DMS153 treated with DMSO at 0.1 percent for 48 hours (cell line): ENCODE data around the gene GALNT10.
"Not testable (repeated sequence)": the region's sequence is repeated elsewhere in the genome, so short reads cannot be mapped to it uniquely, and the experiment has no call there.

Experiments used
- DNase-seq: peaks from one replicate; lab custom pipeline; 2025; ENCODE audit not compliant: unreplicated experiment; lab: John Stamatoyannopoulos, UW

Gene GALNT10

DNA sequence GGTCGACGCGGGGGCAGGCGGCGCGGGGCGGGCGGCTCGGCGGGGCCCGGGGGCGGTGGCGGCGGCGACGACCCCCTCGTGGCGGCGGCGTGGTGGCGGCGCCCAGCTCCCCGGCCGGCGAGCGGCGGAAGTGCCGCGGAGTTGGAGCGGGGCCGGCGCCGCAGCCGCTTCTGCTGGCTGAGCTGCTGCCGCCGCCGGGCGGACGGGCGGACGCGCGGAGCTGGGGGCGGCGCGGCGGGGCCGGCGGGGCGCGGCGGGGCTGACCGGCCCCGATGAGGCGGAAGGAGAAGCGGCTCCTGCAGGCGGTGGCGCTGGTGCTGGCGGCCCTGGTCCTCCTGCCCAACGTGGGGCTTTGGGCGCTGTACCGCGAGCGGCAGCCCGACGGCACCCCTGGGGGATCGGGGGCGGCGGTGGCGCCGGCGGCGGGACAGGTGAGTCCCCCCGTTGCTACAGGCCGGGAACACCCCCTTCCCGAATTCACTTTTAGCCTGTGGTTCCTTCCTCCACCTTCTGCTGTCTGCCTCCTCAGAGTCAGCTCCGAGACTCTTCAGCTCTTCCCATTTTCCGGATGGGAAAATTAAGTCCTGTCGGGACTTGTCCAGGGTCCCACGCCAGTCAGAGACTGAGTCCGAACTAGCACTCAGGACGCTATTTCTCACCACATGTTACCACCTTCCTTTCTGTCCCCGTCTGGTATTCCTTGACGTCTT lies at the start of gene GALNT10:
GALNT10 (plus strand) TSS at position 139 of the 710 bp plus-strand sequence; CDS start at position 273, 134 bp downstream.
- DNase-seq = no peak

DNA sequence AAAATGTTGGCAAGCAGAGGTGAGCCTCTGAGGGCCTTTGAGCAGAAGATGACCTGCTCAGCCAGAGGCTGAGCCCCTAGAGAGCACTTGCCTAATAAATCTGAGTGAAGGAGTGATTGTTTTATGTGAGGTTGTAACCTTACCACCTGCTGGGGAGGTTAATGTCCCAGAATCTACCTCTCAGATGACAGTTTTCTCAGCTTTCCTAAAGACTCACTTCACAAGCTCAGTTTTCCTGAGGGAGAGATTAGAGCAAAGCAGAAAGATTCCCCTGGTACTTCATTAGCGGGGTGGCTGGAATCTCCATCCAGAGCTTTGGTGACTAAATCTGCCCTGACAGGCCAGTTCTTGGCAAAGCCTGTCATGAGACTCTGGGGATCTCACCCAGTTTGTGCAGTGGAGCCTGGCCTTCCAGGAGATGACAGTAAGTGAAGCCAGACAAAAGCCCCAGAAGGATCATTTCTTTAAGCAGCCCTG lies 48.8 kb upstream of the GALNT10 start:
- DNase-seq = no peak

- no peak for DNase-seq
Measured at GRCh38 chr5:154143211-154143641, 47.3 kb upstream of the GALNT10 start.

- DNase-seq = no peak
Measured at GRCh38 chr5:154145268-154145667, 45.3 kb upstream of the GALNT10 start.

DNA sequence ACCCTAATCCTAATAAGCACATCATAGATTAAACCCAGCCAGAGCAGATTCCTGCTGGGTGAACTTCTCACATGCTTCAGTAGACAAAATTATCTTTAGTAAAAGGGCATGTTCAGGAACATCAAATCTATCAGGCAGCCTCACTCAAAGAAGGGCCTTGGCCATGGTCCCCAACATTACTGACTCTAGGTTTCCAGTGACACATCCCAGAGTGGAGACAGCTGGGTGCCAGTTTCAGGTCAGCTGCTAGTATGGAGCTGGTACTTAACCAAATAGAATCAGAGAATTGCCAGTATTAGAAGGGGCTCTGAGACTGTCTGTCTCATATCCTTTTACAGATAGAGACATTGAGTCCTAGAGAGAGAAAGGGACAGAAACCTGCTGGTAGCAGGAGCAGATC lies 44.1 kb upstream of the GALNT10 start:
- no peak for DNase-seq

DNA sequence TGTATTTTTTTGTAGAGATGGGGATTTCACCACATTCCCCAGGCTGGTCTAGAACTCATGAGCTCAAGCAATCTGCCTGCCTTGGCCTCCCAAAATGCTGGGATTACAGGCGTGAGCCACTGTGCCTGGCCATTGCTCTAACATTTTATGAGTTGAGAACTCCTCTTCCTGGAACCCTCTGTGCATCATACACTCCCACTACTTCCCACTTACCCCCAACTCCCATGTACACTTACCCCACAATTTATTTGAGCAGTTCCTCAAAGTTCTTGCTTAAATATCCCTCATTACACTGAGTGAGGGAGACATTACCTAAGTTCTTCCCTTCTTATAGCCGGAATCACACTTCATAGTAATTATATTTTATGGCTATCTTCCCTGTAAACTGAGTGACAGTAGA lies 42.9 kb upstream of the GALNT10 start:
- DNase-seq = no peak

GRCh38 chr5:154150471-154150870 lies 40.1 kb upstream of the GALNT10 start:
- DNase-seq = not testable (repeated sequence)

- no peak for DNase-seq
Measured at GRCh38 chr5:154157483-154158378, 32.8 kb upstream of the GALNT10 start.

GRCh38 chr5:154158379-154158737 lies 32.2 kb upstream of the GALNT10 start:
- no peak for DNase-seq

GRCh38 chr5:154159343-154159742 lies 31.2 kb upstream of the GALNT10 start:
- DNase-seq = no peak

DNA sequence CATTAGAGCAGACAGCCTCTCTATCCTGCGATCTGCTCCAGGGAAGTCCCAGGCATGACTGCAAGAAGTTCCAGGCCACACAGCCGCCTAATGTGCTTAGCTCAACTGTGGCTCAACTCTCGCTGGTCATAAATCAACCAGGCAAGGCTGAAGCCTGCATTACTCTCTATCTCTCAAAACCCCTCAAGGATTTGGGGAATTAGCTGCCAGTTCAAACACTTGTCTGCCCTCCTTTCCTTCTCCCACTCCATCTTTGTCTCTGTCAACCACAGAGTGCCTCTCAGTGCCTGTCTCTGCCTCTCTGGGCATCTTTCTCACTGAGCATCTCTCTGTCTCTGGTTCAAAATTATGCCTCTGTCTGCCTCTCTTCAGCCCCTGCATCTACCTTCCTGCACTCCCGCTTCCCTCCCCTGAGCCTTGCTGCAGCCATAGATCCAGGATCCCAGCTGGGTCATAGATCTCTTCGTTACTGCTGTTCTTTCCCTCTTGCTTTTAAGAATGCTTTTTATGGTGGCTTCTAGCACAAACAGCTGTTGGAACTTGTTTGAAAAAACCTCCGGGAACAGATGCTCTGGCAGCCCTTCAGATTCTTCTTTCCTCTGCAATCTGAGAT lies 27.9 kb upstream of the GALNT10 start:
- no peak for DNase-seq

- DNase-seq = no peak
Measured at GRCh38 chr5:154163327-154164248, 26.9 kb upstream of the GALNT10 start.

DNA sequence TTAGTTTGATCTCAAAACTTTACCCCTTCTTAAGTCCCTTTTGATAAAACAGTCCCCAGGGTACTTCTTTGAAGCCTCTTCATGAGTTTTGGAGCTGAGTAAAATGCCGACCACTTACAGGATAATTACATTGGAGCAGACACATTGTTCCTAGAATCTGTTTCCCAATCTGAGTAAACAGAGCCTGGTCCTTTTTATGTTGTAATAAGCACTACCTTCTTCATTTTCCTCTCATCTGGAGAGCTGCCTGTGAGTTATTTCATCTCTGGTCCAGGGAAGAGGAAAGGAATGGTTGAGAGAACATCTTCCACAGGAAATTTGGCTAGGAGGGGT lies 26.3 kb upstream of the GALNT10 start:
- DNase-seq = no peak

DNA sequence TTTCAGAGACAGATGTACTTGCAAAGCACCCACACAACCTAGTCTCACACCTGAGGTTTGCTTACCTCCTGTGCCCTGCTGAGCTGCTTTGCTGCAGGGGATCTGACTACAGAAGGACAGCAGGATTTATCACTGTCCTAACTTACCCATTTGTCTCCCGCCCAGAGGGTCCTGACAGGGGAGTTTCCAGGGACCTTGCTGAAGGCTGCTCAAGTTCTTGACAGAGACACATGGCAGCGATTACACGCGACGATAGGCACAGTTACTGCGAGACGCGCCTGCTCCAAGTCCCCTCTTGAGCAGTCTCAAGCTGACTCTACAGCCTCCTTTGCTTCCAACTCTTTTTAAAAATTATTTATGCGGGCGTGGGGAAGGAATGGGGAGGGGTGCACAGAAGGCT lies 24.6 kb upstream of the GALNT10 start:
- no peak for DNase-seq

DNA sequence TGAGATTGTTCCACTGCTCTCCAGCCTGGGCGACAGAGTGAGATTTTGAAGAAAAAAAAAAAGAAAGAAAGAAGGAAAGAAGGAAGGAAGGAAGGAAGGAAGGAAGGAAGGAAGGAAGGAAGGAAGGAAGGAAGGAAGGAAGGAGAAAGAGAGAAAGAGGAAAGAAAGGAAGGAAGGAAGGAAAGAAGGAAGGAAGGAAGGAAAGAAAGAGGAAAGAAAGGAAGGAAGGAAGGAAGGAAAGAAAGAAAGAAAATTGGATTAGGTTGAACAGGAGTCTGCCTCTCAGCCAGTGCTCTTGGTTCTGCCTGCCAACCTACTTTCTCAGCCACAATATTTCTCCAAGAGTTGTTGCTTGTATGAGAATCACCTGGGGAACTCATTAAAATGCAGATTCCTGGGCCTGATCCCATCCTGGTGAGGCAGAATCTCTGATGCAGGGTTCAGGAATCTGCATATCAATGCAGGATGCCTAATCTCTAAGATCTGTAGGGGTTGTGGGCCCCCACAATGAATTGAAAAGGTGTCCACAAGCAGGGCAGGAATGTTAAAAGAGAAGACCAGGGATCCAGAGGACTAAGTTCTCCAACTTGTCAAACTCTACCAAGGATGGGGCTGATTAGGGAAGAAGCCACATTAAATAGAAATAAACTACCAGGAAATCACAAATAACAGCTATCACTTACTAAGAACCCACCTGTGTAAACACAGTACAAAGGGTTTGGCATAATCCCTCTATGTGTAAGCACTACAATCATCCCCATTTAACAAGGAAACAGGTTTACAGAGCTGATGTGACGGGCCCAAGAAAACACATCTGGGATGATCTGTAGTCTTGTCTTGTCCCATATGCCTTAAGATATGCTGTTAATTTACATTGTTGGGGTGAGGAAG lies 23.4 kb upstream of the GALNT10 start:
- no peak for DNase-seq

DNA sequence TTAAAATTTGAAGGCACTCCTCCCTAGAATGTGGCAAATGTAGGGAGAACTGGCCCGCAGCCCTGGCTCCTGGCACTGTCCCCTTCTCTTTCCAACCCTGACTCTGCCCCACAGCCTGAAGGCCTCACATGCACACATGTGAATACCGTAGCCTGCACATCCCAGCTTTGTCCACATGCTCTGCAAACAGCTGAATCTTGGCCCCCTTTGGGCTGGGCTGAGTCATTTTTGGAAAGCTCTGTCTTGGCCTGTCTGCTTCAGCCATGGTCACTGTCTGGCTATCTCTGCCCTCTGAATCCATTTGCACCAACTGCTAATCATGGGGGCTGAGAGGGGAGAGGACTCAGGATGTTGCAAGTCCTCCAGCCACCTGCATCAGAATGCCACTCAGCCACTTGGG lies 22.1 kb upstream of the GALNT10 start:
- DNase-seq = no peak

DNA sequence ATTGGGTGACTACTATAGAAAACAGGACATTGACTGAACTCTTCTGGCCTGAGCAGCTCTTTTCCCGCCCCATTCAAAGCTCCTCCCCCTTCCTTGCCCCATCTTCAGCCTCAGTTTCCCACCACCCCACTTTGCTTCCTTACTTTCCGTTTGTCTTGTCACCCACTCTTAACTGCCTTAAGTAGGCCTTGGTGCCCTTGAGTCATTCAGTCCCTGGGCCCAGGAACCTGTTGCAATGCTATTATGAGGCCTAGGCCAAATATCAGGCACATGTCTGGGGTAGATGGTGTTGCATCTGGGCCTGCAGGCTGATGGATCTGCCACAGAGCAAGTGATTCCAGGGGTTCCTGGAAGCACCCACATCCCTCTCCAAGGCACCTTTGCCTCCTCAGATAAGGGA lies 17.7 kb upstream of the GALNT10 start:
- no peak for DNase-seq

GRCh38 chr5:154174091-154174490 lies 16.4 kb upstream of the GALNT10 start:
- no peak for DNase-seq

GRCh38 chr5:154176181-154176580 lies 14.4 kb upstream of the GALNT10 start:
- DNase-seq = no peak

DNA sequence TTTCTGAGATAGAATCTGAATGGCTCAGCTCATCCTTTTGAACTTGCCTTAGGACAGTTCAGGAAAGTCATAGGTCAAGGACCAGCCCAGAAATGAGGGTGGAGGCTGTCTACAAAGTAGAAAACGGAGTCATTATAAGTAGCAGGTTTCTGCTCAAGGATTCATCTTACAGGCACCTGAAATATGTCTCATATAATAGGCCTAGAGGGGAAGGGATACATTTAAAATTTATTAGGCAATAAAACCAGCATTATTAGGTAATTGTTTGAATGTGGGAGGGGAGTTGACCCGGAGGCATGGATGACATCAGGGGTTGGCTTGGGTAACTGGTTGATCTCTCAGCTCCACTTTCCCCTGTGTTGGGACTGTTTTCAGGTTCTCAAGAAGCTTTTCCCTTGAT lies 11.9 kb upstream of the GALNT10 start:
- no peak for DNase-seq
